ENCODE results near the gene LRP1.
"Not testable (repeated sequence)": the region's sequence is repeated elsewhere in the genome, so short reads cannot be mapped to it uniquely, and the experiment has no call there.

LRP1 gene

GRCh38 chr12:57112492-57113294 is 15.6 kb upstream of the LRP1 start:
- no peak for DNase-seq

GRCh38 chr12:57116580-57117281 is 11.6 kb upstream of the LRP1 start:
- DNase-seq = no peak

GRCh38 chr12:57118711-57119271 is 9.5 kb upstream of the LRP1 start:
- no peak for DNase-seq

GRCh38 chr12:57119294-57120085 is 8.8 kb upstream of the LRP1 start:
- DNase-seq = no peak

GRCh38 chr12:57120718-57121117 is 7.6 kb upstream of the LRP1 start:
- not testable (repeated sequence) for DNase-seq

GRCh38 chr12:57123813-57124212 is 4.5 kb upstream of the LRP1 start:
- DNase-seq = no peak

- peak; percentile 13 to 58 (median 44) for DNase-seq
Measured at GRCh38 chr12:57124261-57124877, 3.9 kb upstream of the LRP1 start.

GRCh38 chr12:57126061-57126460 is 2.2 kb upstream of the LRP1 start:
- DNase-seq = no peak

GRCh38 chr12:57126561-57126960 is 1.7 kb upstream of the LRP1 start:
- no peak for DNase-seq

- DNase-seq = peak in 2 of 4 experiments; percentile 8 to 29
Measured at GRCh38 chr12:57127101-57127725, 1.1 kb upstream of the LRP1 start.

GRCh38 chr12:57128519-57129247 is 400 bp downstream of the LRP1 start:
- peak in 2 of 4 experiments; percentile 36 to 75 for DNase-seq

- DNase-seq = no peak
Measured at GRCh38 chr12:57129321-57129842, 1.1 kb downstream of the LRP1 start.

GRCh38 chr12:57129889-57130288 is 1.6 kb downstream of the LRP1 start:
- DNase-seq = no peak

- DNase-seq = no peak
Measured at GRCh38 chr12:57130941-57131340, 2.7 kb downstream of the LRP1 start.

- DNase-seq = no peak
Measured at GRCh38 chr12:57131896-57132744, 3.8 kb downstream of the LRP1 start.

GRCh38 chr12:57133013-57133569 is 4.8 kb downstream of the LRP1 start:
- no peak for DNase-seq

- no peak for DNase-seq
Measured at GRCh38 chr12:57133916-57134315, 5.6 kb downstream of the LRP1 start.

GRCh38 chr12:57134949-57135348 is 6.7 kb downstream of the LRP1 start:
- DNase-seq = no peak

GRCh38 chr12:57135527-57136326 is 7.4 kb downstream of the LRP1 start:
- DNase-seq = no peak

All from activated naive CD4-positive, alpha-beta T cell (primary cell).